IMR-90 (cell line): ENCODE results near the gene OR2J1. TPM values are rescaled to one million over a fixed set of nuclear protein-coding genes. Genes with fewer than 3 reads are reported as not detected.
"Not testable (repeated sequence)": the region's sequence is repeated elsewhere in the genome, so short reads cannot be mapped to it uniquely, and the experiment has no call there.

Source experiments
- ATAC-seq: fragments of 200-7000 bp; cut with Tn5 transposase; 2 replicates; pipeline ENCODE4 v1.9.1; 2020; ENCODE audit warnings: low read depth, mild to moderate bottlenecking, moderate library complexity
- BruUV-seq: library from RNA; stranded (reverse); fragments of 400-500 nt; replicated peaks from 2 replicates; lab custom pipeline; 2021; lab: Mats Ljungman, UMichigan
- CTCF ChIA-PET: fragments of 300-600 bp; formaldehyde crosslinking; extraction: SDS; loops from one replicate; lab custom pipeline; 2021; ENCODE audit warnings: antibody characterized with exemption; lab: Yijun Ruan, JAX
- POLR2A ChIA-PET: fragments of 300-600 bp; sonication (Branson Sonifier 250); formaldehyde crosslinking; loops from one replicate; lab custom pipeline; 2022; ENCODE audit warnings: antibody characterized with exemption; ENCODE audit not compliant: unreplicated experiment; lab: Charles Lee
- DNase-seq: peaks from one replicate; pipeline ENCODE4 v3.0.0; 2013
- H2AFZ ChIP-seq: replicated peaks from 2 replicates; pipeline ENCODE3; 2013; ENCODE audit warnings: low read length, mild to moderate bottlenecking; ENCODE audit not compliant: poor library complexity
- H2AK5ac ChIP-seq: 2 replicates; pipeline ENCODE4 v1.6.1; 2013; ENCODE audit warnings: low read depth, low read length, inconsistent platforms
- H2AK9ac ChIP-seq: replicated peaks from 2 replicates; pipeline ENCODE3; 2013; ENCODE audit warnings: mild to moderate bottlenecking, low read depth, low read length, moderate library complexity; ENCODE audit not compliant: poor library complexity
- H2BK120ac ChIP-seq: 2 replicates; pipeline ENCODE4 v1.6.1; 2013; ENCODE audit warnings: low read depth, low read length, inconsistent platforms
- H2BK15ac ChIP-seq: 3 replicates; pipeline ENCODE4 v1.6.1; 2013; ENCODE audit warnings: low read depth, low read length, inconsistent platforms
- H2BK20ac ChIP-seq: 2 replicates; pipeline ENCODE4 v1.6.1; 2013; ENCODE audit warnings: low read depth, mild to moderate bottlenecking, inconsistent platforms, low read length, moderate library complexity
- H2BK5ac ChIP-seq: 2 replicates; pipeline ENCODE4 v1.6.1; 2013; ENCODE audit warnings: mild to moderate bottlenecking, low read depth, low read length, inconsistent platforms; ENCODE audit not compliant: poor library complexity, severe bottlenecking
- H3K14ac ChIP-seq: replicated peaks from 2 replicates; pipeline ENCODE4 v1.6.1; 2013; ENCODE audit warnings: low read depth, low read length, inconsistent platforms
- H3K18ac ChIP-seq: 2 replicates; pipeline ENCODE4 v1.6.1; 2013; ENCODE audit warnings: low read depth, low read length, control low read depth
- H3K23ac ChIP-seq: 2 replicates; pipeline ENCODE4 v1.6.1; 2013; ENCODE audit warnings: low read depth, low read length, inconsistent platforms
- H3K27ac ChIP-seq: 2 replicates; pipeline ENCODE4 v1.5.1; 2013; ENCODE audit warnings: mild to moderate bottlenecking, control low read depth, low read length; ENCODE audit not compliant: insufficient read depth
- H3K27me3 ChIP-seq: 2 replicates; pipeline ENCODE4 v1.6.1; 2013; ENCODE audit warnings: low read length; ENCODE audit not compliant: control insufficient read depth, insufficient read depth
- H3K36me3 ChIP-seq: 2 replicates; pipeline ENCODE4 v1.6.1; 2013; ENCODE audit warnings: low read length, mixed read lengths; ENCODE audit not compliant: control insufficient read depth, insufficient read depth
- H3K4ac ChIP-seq: 2 replicates; pipeline ENCODE4 v1.6.1; 2013; ENCODE audit warnings: low read depth, low read length, inconsistent platforms
- H3K4me1 ChIP-seq: 2 replicates; pipeline ENCODE4 v1.6.1; 2013; ENCODE audit warnings: low read length, mixed read lengths; ENCODE audit not compliant: control insufficient read depth, insufficient read depth
- H3K4me2 ChIP-seq: 2 replicates; pipeline ENCODE4 v1.6.1; 2013; ENCODE audit warnings: low read depth, mild to moderate bottlenecking, control low read depth, low read length, moderate library complexity
- H3K4me3 ChIP-seq: 2 replicates; pipeline ENCODE4 v1.5.1; 2013; ENCODE audit warnings: low read depth, mild to moderate bottlenecking, control low read depth, low read length, moderate library complexity; ENCODE audit not compliant: insufficient read depth
- H3K56ac ChIP-seq: 2 replicates; pipeline ENCODE4 v1.6.1; 2013; ENCODE audit warnings: low read length, inconsistent platforms; ENCODE audit not compliant: insufficient read depth; ENCODE audit errors: extremely low read depth
- H3K79me1 ChIP-seq, 2 experiments: 2 replicates each; pipeline ENCODE4 v1.6.1; 2013; ENCODE audit warnings: low read length in 2 of 2, inconsistent platforms in 1 of 2, low read depth in 1 of 2
- H3K9ac ChIP-seq: 2 replicates; pipeline ENCODE4 v1.6.1; 2013; ENCODE audit warnings: low read depth, low read length, control low read depth
- H3K9me1 ChIP-seq: 2 replicates; pipeline ENCODE4 v1.6.1; 2013; ENCODE audit warnings: low read length, inconsistent platforms; ENCODE audit not compliant: insufficient read depth
- H3K9me3 ChIP-seq: 2 replicates; pipeline ENCODE4 v1.6.1; 2013; ENCODE audit warnings: low read length; ENCODE audit not compliant: control insufficient read depth, insufficient read depth
- H4K20me1 ChIP-seq: 2 replicates; pipeline ENCODE4 v1.6.1; 2013; ENCODE audit warnings: low read length, inconsistent platforms; ENCODE audit not compliant: insufficient read depth
- H4K5ac ChIP-seq: 2 replicates; pipeline ENCODE4 v1.6.1; 2013; ENCODE audit warnings: mild to moderate bottlenecking, low read depth, low read length, control low read depth
- H4K8ac ChIP-seq, 2 experiments: 2 replicates each; pipeline ENCODE4 v1.6.1; 2013; ENCODE audit warnings: low read depth in 2 of 2, low read length in 2 of 2, control low read depth in 1 of 2, inconsistent platforms in 1 of 2
- H4K91ac ChIP-seq: 2 replicates; pipeline ENCODE4 v1.6.1; 2013; ENCODE audit warnings: low read depth, low read length, inconsistent platforms; ENCODE audit not compliant: insufficient read depth
- ELK1 ChIP-seq: fragments of 150-350 bp; IDR thresholded peaks from 2 replicates; pipeline ENCODE4 v1.6.1; 2016; ENCODE audit warnings: low read depth, mild to moderate bottlenecking, low read length, moderate library complexity, borderline replicate concordance
- MAFK ChIP-seq: IDR thresholded peaks from 2 replicates; pipeline ENCODE4 v1.6.1; 2012; ENCODE audit warnings: low read depth, low read length, improper control_type of control experiment
- RCOR1 ChIP-seq: IDR thresholded peaks from 2 replicates; pipeline ENCODE4 v1.6.1; 2012; ENCODE audit warnings: mild to moderate bottlenecking, low read length, improper control_type of control experiment; ENCODE audit not compliant: insufficient replicate concordance
- SMC3 ChIP-seq: fragments of 150-350 bp; IDR thresholded peaks from 2 replicates; pipeline ENCODE4 v1.6.1; 2016; ENCODE audit warnings: low read depth, mild to moderate bottlenecking, antibody characterized with exemption, low read length, moderate library complexity
- WGBS, 2 experiments: methylation state at CpG; one replicate each; pipeline versions ENCODE4 v1.1.5 to v1.1.7; 2013; ENCODE audit warnings: missing lambda C conversion rate in 2 of 2; ENCODE audit not compliant: insufficient read length in 1 of 2; ENCODE audit errors: extremely low coverage in 2 of 2; 5-methylcytosine and 5-hydroxymethylcytosine counted together
- dilution Hi-C: fragments of 300-500 bp; cut with HindIII; formaldehyde crosslinking; loops from one replicate; pipeline ENCODE4 v1.14.3; 2018; ENCODE audit warnings: low sequenced_read_pairs; ENCODE audit not compliant: unreplicated experiment
- in situ Hi-C: fragments of 300-500 bp; cut with MboI; formaldehyde crosslinking; loops from 3 replicates; pipeline ENCODE4 v1.14.3; 2019; ENCODE audit warnings: low sequenced_read_pairs, inconsistent platforms, mixed read lengths
- intact Hi-C: fragments of 100-400 bp; cut with micrococcal nuclease; formaldehyde crosslinking; loops from 2 replicates; pipeline ENCODE4 v1.10.0; 2022
- polyA plus RNA-seq, 3 experiments: library from polyadenylated mRNA; depleted of rRNA; stranded (reverse); fragments of >200 nt; gene quantifications; 2 replicates each; pipeline ENCODE4 v1.2.3, GENCODE V29; 2012; ENCODE audit warnings: low replicate concordance in 1 of 3
- total RNA-seq: library from RNA; depleted of rRNA; stranded (reverse); fragments of >200 nt; gene quantifications from 2 replicates; pipeline ENCODE4 v1.2.3, GENCODE V29; 2012

Gene OR2J1
- total and polyA plus RNA-seq, 2 of the 4 experiments (the other 2 are of a cell fraction), result not detected

- no peaks in the 10 kb centered on the region for H3K79me1 ChIP-seq
- CTCF ChIA-PET, result no interaction called here
- H2BK120ac ChIP-seq, result no peak overlapping the region
- no peaks in the 10 kb centered on the region for H3K27me3 ChIP-seq
- in situ Hi-C loops (no loop called here), intact Hi-C loops (no loop called here), dilution Hi-C loops (no loop called here)
- TF ChIP-seq MAFK (no peak), RCOR1 (no peak), SMC3 (no peak), ELK1 (no peak)
- H3K9me3 ChIP-seq, result peaks cover 7% of the 10 kb centered on the region; the same call in 1 of the 2 replicates
- no peak overlapping the region for H2AFZ ChIP-seq
- no peak overlapping the region for H3K18ac ChIP-seq
- no peak for DNase-seq
- no peak overlapping the region for H4K91ac ChIP-seq
- no CpG with 5 or more reads among the region's 7 CpGs for WGBS, 2 experiments
- H3K27ac ChIP-seq, result no peak overlapping the region
- no TSS peak for BruUV-seq
- no peak overlapping the region for H3K56ac ChIP-seq
- H3K14ac ChIP-seq, result no peak overlapping the region
- H3K36me3 ChIP-seq, result no peaks in the 10 kb centered on the region
- no peak overlapping the region for H3K4me3 ChIP-seq
- no peak overlapping the region for H3K9ac ChIP-seq
- no peak overlapping the region for H3K23ac ChIP-seq
- H2AK5ac ChIP-seq, result no peak overlapping the region
- no peak overlapping the region for H2BK15ac ChIP-seq
- H3K4ac ChIP-seq, result no peak overlapping the region
- H2BK20ac ChIP-seq, result no peak overlapping the region
- ATAC-seq, result no peak
- no peaks in the 10 kb centered on the region for H3K9me1 ChIP-seq
- H4K8ac ChIP-seq, result no peak overlapping the region
- H4K5ac ChIP-seq, result no peak overlapping the region
- no peak overlapping the region for H2BK5ac ChIP-seq
- no peak overlapping the region for H3K4me2 ChIP-seq
- no peak overlapping the region for H2AK9ac ChIP-seq
- no peaks in the 10 kb centered on the region for H3K4me1 ChIP-seq
- POLR2A ChIA-PET, result no interaction called here
- no peaks in the 10 kb centered on the region for H4K20me1 ChIP-seq
Measured at GRCh38 chr6:29112135-29112534, 12.8 kb downstream of the OR2J1 start.

- POLR2A ChIA-PET, H4K91ac ChIP-seq, H3K4ac ChIP-seq, intact Hi-C loops, H3K56ac ChIP-seq, H3K79me1 ChIP-seq, H2AK9ac ChIP-seq, H2BK20ac ChIP-seq, H3K9ac ChIP-seq, H3K36me3 ChIP-seq, CTCF ChIA-PET, H3K27me3 ChIP-seq, H3K14ac ChIP-seq, H2BK120ac ChIP-seq, H2BK15ac ChIP-seq, H3K9me3 ChIP-seq, H4K8ac ChIP-seq, H2BK5ac ChIP-seq, H3K4me2 ChIP-seq, H3K23ac ChIP-seq, DNase-seq, H3K27ac ChIP-seq, H3K4me1 ChIP-seq, H4K20me1 ChIP-seq, H3K9me1 ChIP-seq, H2AK5ac ChIP-seq, in situ Hi-C loops, dilution Hi-C loops, H2AFZ ChIP-seq, BruUV-seq, H4K5ac ChIP-seq, H3K18ac ChIP-seq, H3K4me3 ChIP-seq, ATAC-seq: not testable (repeated sequence)
- no CpG with 5 or more reads among the region's 3 CpGs for WGBS, 2 experiments
Measured at GRCh38 chr6:29114964-29115363, 15.7 kb downstream of the OR2J1 start.
